HepG2 (cell line): Measurements from ENCODE around the gene SIK3. TPM values are rescaled to one million over a fixed set of nuclear protein-coding genes. Genes with fewer than 3 reads are reported as not detected.

Source experiments
- AKAP8 ChIP-seq: sonication (generic); formaldehyde crosslinking; IDR thresholded peaks from 2 replicates; pipeline ENCODE4 v1.5.1; 2020; ENCODE audit warnings: mild to moderate bottlenecking, missing genetic modification reagents
- BCL6 ChIP-seq: IDR thresholded peaks from 2 replicates; pipeline ENCODE4 v1.6.1; 2016; ENCODE audit warnings: missing genetic modification reagents, missing compliant biosample characterization
- CREB1 ChIP-seq, 2 experiments: fragments of 450-650 bp in 1 of 2; IDR thresholded peaks; 2 replicates each; pipeline ENCODE4 v1.6.1; 2016 to 2017; ENCODE audit warnings: control low read depth in 1 of 2, mild to moderate bottlenecking in 1 of 2, missing compliant biosample characterization in 1 of 2, missing genetic modification characterization in 1 of 2
- DMAP1 ChIP-seq: IDR thresholded peaks from 2 replicates; pipeline ENCODE4 v1.6.1; 2016
- DR1 ChIP-seq: sonication (generic); formaldehyde crosslinking; IDR thresholded peaks from 2 replicates; pipeline ENCODE4 v1.8.0; 2021; ENCODE audit warnings: mild to moderate bottlenecking, missing genetic modification reagents, inconsistent platforms
- FOXO4 ChIP-seq: sonication (generic); formaldehyde crosslinking; conservative IDR thresholded peaks from 2 replicates; pipeline ENCODE4 v1.8.1; 2023; ENCODE audit warnings: missing genetic modification reagents
- GZF1 ChIP-seq: sonication (generic); formaldehyde crosslinking; IDR thresholded peaks from 2 replicates; pipeline ENCODE4 v1.5.1; 2020; ENCODE audit warnings: mild to moderate bottlenecking, missing genetic modification reagents
- HNF1B ChIP-seq: sonication (generic); formaldehyde crosslinking; IDR thresholded peaks from 2 replicates; pipeline ENCODE4 v1.5.1; 2020; ENCODE audit warnings: mild to moderate bottlenecking, moderate library complexity, missing genetic modification reagents
- NFYB ChIP-seq: sonication (generic); formaldehyde crosslinking; IDR thresholded peaks from 2 replicates; pipeline ENCODE4 v1.4.0; 2020; ENCODE audit warnings: missing genetic modification reagents
- NR2F6 ChIP-seq, 2 experiments: IDR thresholded peaks; 2 replicates each; pipeline ENCODE4 v1.6.1; 2016; ENCODE audit warnings: antibody characterized with exemption in 1 of 2, mild to moderate bottlenecking in 1 of 2
- RCOR2 ChIP-seq: IDR thresholded peaks from 2 replicates; pipeline ENCODE4 v1.6.1; 2016; ENCODE audit warnings: missing biosample characterization, missing genetic modification reagents
- RXRB ChIP-seq: IDR thresholded peaks from 2 replicates; pipeline ENCODE4 v1.6.1; 2016; ENCODE audit warnings: borderline replicate concordance, missing genetic modification reagents, missing compliant biosample characterization
- SMAD1 ChIP-seq: sonication (generic); formaldehyde crosslinking; IDR thresholded peaks from 2 replicates; pipeline ENCODE4 v1.4.0; 2020; ENCODE audit warnings: missing genetic modification reagents, low read depth, mild to moderate bottlenecking, borderline replicate concordance
- TBX2 ChIP-seq: sonication (generic); formaldehyde crosslinking; IDR thresholded peaks from 2 replicates; pipeline ENCODE4 v1.5.0; 2020; ENCODE audit warnings: missing genetic modification reagents, mild to moderate bottlenecking, borderline replicate concordance
- TCF7 ChIP-seq: sonication (generic); IDR thresholded peaks from 2 replicates; pipeline ENCODE4 v1.6.1; 2016; ENCODE audit warnings: antibody characterized with exemption, low read depth
- ZFP91 ChIP-seq: sonication (generic); formaldehyde crosslinking; IDR thresholded peaks from 2 replicates; pipeline ENCODE4 v1.9.0; 2022; ENCODE audit warnings: missing genetic modification reagents, mild to moderate bottlenecking, borderline replicate concordance
- ZFX ChIP-seq: sonication (generic); formaldehyde crosslinking; IDR thresholded peaks from 2 replicates; pipeline ENCODE4 v1.4.0; 2020; ENCODE audit warnings: mild to moderate bottlenecking, low read depth, missing genetic modification reagents, moderate library complexity
- ZMYM2 ChIP-seq: sonication (generic); formaldehyde crosslinking; IDR thresholded peaks from 2 replicates; pipeline ENCODE4 v1.8.0; 2022; ENCODE audit warnings: mild to moderate bottlenecking, missing genetic modification reagents
- ZNF609 ChIP-seq: sonication (generic); formaldehyde crosslinking; IDR thresholded peaks from 2 replicates; pipeline ENCODE4 v1.4.0; 2020; ENCODE audit warnings: mild to moderate bottlenecking, missing genetic modification reagents, borderline replicate concordance
- ZNF879 ChIP-seq: sonication (generic); formaldehyde crosslinking; IDR thresholded peaks from 2 replicates; pipeline ENCODE4 v1.8.1; 2023; ENCODE audit warnings: missing genetic modification reagents
- polyA plus RNA-seq, 8 experiments: library from polyadenylated mRNA; depleted of rRNA in 3 of 8; stranded (reverse) in 7 of 8; unstranded in 1 of 8; fragments of >200 nt; fragmentation: Illumina TruSeq in 4 of 8; extraction: Trizol in 4 of 8; gene quantifications; 2 replicates each; pipeline versions ENCODE4 v1.2.1 to v1.2.3, GENCODE V29; 2011 to 2016; ENCODE audit warnings: low read depth in 4 of 8, missing spikeins in 1 of 8, mixed read lengths in 1 of 8; ENCODE audit not compliant: insufficient read depth in 1 of 8
- total RNA-seq, 5 experiments: library from RNA; depleted of rRNA; stranded (reverse); fragments of >200 nt; fragmentation: Illumina TruSeq; extraction: Trizol; gene quantifications; 2 replicates each; pipeline ENCODE4 v1.2.3, GENCODE V29; 2016; ENCODE audit warnings: low read depth in 1 of 5

The SIK3 gene
- total and polyA plus RNA-seq, 2 of the 13 experiments (the other 11 are each of a cell fraction or from before 2014, with no cell fraction given), result 5.7 to 9.8 TPM

GRCh38 chr11:116813781-116814471 lies 284.3 kb downstream of the SIK3 start (continued):
- no peak for TF ChIP-seq HNF1B
- no peak for TF ChIP-seq FOXO4 (CRISPR knock-in tag)
- peak; percentile 77 for TF ChIP-seq NR2F6 (IDR thresholded peaks at IDR 0.05)
- TF ChIP-seq NR2F6 (CRISPR knock-in tag; IDR thresholded peaks at IDR 0.05), result peak; percentile 78
- TF ChIP-seq NFYB (CRISPR knock-in tag), result no peak
- TF ChIP-seq ZMYM2 (CRISPR knock-in tag), result peak; percentile 82
- TF ChIP-seq DR1 (CRISPR knock-in tag), result no peak
- 0 out of 2 replicates have a peak, but pooled peaks have one; percentile 28 for TF ChIP-seq TCF7
- 0 out of 2 replicates have a peak, but pooled peaks have one; percentile 47 for TF ChIP-seq AKAP8 (CRISPR knock-in tag)
- TF ChIP-seq TBX2, result peak; percentile 26; the same call in 1 of the 2 replicates
- peak; percentile 77 for TF ChIP-seq RXRB (CRISPR knock-in tag)
- peak; percentile 36; the same call in 1 of the 2 replicates for TF ChIP-seq ZNF609
- 0 out of 2 replicates have a peak, but pooled peaks have one; percentile 22 for TF ChIP-seq SMAD1
- no peak for TF ChIP-seq GZF1
- no peak for TF ChIP-seq CREB1 (IDR thresholded peaks at IDR 0.05)
- 0 out of 2 replicates have a peak, but pooled peaks have one; percentile 44 for TF ChIP-seq CREB1 (CRISPR knock-in tag; IDR thresholded peaks at IDR 0.05)
- no peak for TF ChIP-seq ZNF879 (CRISPR knock-in tag)
- TF ChIP-seq ZFP91 (CRISPR knock-in tag), result peak; percentile 33; the same call in 1 of the 2 replicates
- TF ChIP-seq DMAP1 (CRISPR knock-in tag), result 0 out of 2 replicates have a peak, but pooled peaks have one; percentile 31
- peak; percentile 83 for TF ChIP-seq BCL6 (CRISPR knock-in tag)
- peak; percentile 36; the same call in 1 of the 2 replicates for TF ChIP-seq ZFX (CRISPR knock-in tag)
- 0 out of 2 replicates have a peak, but pooled peaks have one; percentile 55 for TF ChIP-seq RCOR2
